Ishikawa (cell line): ENCODE measurements around the gene SLC26A8.

Experiments
- CEBPB ChIP-seq: IDR thresholded peaks from 2 replicates; pipeline ENCODE4 v1.6.1; 2012
- CREB1 ChIP-seq: IDR thresholded peaks from 2 replicates; pipeline ENCODE4 v1.6.1; 2012; ENCODE audit warnings: low read depth
- EGR1 ChIP-seq: IDR thresholded peaks from 2 replicates; pipeline ENCODE4 v1.6.1; 2012
- EP300 ChIP-seq: IDR thresholded peaks from 2 replicates; pipeline ENCODE4 v1.6.1; 2012; ENCODE audit warnings: borderline replicate concordance
- FOXM1 ChIP-seq: IDR thresholded peaks from 2 replicates; pipeline ENCODE4 v1.6.1; 2012; ENCODE audit warnings: low read depth, borderline replicate concordance
- MAX ChIP-seq: IDR thresholded peaks from 2 replicates; pipeline ENCODE4 v1.6.1; 2012
- NFIC ChIP-seq: IDR thresholded peaks from 2 replicates; pipeline ENCODE4 v1.6.1; 2012
- RAD21 ChIP-seq: IDR thresholded peaks from 2 replicates; pipeline ENCODE4 v1.6.1; 2012; ENCODE audit warnings: low read depth
- REST ChIP-seq: IDR thresholded peaks from 2 replicates; pipeline ENCODE4 v1.6.1; 2012; ENCODE audit warnings: low read depth, mild to moderate bottlenecking
- TAF1 ChIP-seq: IDR thresholded peaks from 2 replicates; pipeline ENCODE4 v1.6.1; 2012; ENCODE audit warnings: low read depth, mild to moderate bottlenecking
- TCF12 ChIP-seq: IDR thresholded peaks from 2 replicates; pipeline ENCODE4 v1.6.1; 2012; ENCODE audit warnings: low read depth
- TEAD4 ChIP-seq: IDR thresholded peaks from 2 replicates; pipeline ENCODE4 v1.6.1; 2012
- USF1 ChIP-seq: IDR thresholded peaks from 2 replicates; pipeline ENCODE4 v1.6.1; 2012
- YY1 ChIP-seq: IDR thresholded peaks from 2 replicates; pipeline ENCODE4 v1.6.1; 2012; ENCODE audit warnings: low read depth
- ZBTB7A ChIP-seq: IDR thresholded peaks from 2 replicates; pipeline ENCODE4 v1.6.1; 2012; ENCODE audit warnings: low read depth

SLC26A8 gene

GRCh38 chr6:36025932-36026327 lies 1.5 kb upstream of the SLC26A8 start:
- TF ChIP-seq TEAD4 (no peak), REST (no peak), TAF1 (no peak), RAD21 (no peak), EP300 (no peak), EGR1 (no peak), CEBPB (no peak), USF1 (no peak)

- no peak for TF ChIP-seq CEBPB
- no peak for TF ChIP-seq TCF12
- TF ChIP-seq EGR1 = no peak
- no peak for TF ChIP-seq NFIC
- TF ChIP-seq MAX = no peak
- no peak for TF ChIP-seq USF1
- no peak for TF ChIP-seq RAD21
- TF ChIP-seq EP300 = no peak
- TF ChIP-seq ZBTB7A = no peak
- TF ChIP-seq TEAD4 = no peak
- TF ChIP-seq FOXM1 = no peak
- TF ChIP-seq YY1 = no peak
- TF ChIP-seq TAF1 = no peak
- TF ChIP-seq CREB1 = no peak
- TF ChIP-seq REST = no peak
These were observed 955 bp upstream of the SLC26A8 start for GRCh38 chr6:36025260-36025931.

GRCh38 chr6:36020154-36020553 lies 4.3 kb downstream of the SLC26A8 start:
- TF ChIP-seq RAD21 (no peak), ZBTB7A (no peak), CREB1 (no peak), REST (no peak), EP300 (no peak), TCF12 (no peak), TAF1 (no peak), EGR1 (no peak), USF1 (no peak), NFIC (no peak), CEBPB (no peak), FOXM1 (no peak), YY1 (no peak), TEAD4 (no peak), MAX (no peak)

GRCh38 chr6:36019167-36019566 lies 5.3 kb downstream of the SLC26A8 start:
- TF ChIP-seq TCF12 = no peak
- TF ChIP-seq NFIC = no peak
- no peak for TF ChIP-seq USF1
- TF ChIP-seq EP300 = no peak
- TF ChIP-seq CREB1 = no peak
- no peak for TF ChIP-seq REST
